GM23338 (cell line): Measurements from ENCODE around the gene HMCN2. TPM values are rescaled to one million over a fixed set of nuclear protein-coding genes. Genes with fewer than 3 reads are reported as not detected.

Source experiments
- ATAC-seq: fragments of 200-7000 bp; cut with Tn5 transposase; 3 replicates; pipeline ENCODE4 v1.9.1; 2020
- DNase-seq: peaks from one replicate; pipeline ENCODE4 v3.0.0-alpha.2; 2015; ENCODE audit warnings: low spot score
- H2AFZ ChIP-seq: fragments of 200-600 bp; sonication (generic); 2 replicates; pipeline ENCODE4 v1.8.0; 2016; ENCODE audit warnings: antibody characterized with exemption, mild to moderate bottlenecking, moderate library complexity
- H3F3A ChIP-seq: fragments of 200-600 bp; sonication (generic); replicated peaks from 2 replicates; pipeline ENCODE4 v1.8.0; 2017; ENCODE audit warnings: antibody characterized with exemption, mixed run types, low read depth
- H3K27ac ChIP-seq: fragments of 200-600 bp; sonication (generic); 2 replicates; pipeline ENCODE4 v1.6.1; 2016; ENCODE audit warnings: low read depth
- H3K27me3 ChIP-seq: fragments of 200-600 bp; sonication (generic); 2 replicates; pipeline ENCODE4 v1.8.0; 2016; ENCODE audit warnings: mild to moderate bottlenecking, mixed run types, moderate library complexity; ENCODE audit not compliant: insufficient read depth
- H3K36me3 ChIP-seq: fragments of 200-600 bp; sonication (generic); 2 replicates; pipeline ENCODE4 v1.8.0; 2016; ENCODE audit warnings: mild to moderate bottlenecking; ENCODE audit not compliant: insufficient read depth
- H3K4me1 ChIP-seq: fragments of 200-600 bp; sonication (generic); 2 replicates; pipeline ENCODE4 v1.8.0; 2016; ENCODE audit warnings: mild to moderate bottlenecking, moderate library complexity; ENCODE audit not compliant: insufficient read depth
- H3K4me2 ChIP-seq: fragments of 200-600 bp; sonication (generic); 2 replicates; pipeline ENCODE4 v1.7.1; 2017; ENCODE audit warnings: mixed run types
- H3K4me3 ChIP-seq: fragments of 200-600 bp; sonication (generic); 2 replicates; pipeline ENCODE4 v1.6.1; 2016; ENCODE audit warnings: mixed run types
- H3K79me2 ChIP-seq: fragments of 200-600 bp; sonication (generic); replicated peaks from 2 replicates; pipeline ENCODE4 v1.8.0; 2017; ENCODE audit warnings: mild to moderate bottlenecking; ENCODE audit not compliant: insufficient read depth
- H3K9me2 ChIP-seq: fragments of 200-600 bp; sonication (generic); 2 replicates; pipeline ENCODE4 v1.8.0; 2017; ENCODE audit not compliant: insufficient read depth
- H4K20me1 ChIP-seq: fragments of 200-600 bp; sonication (generic); replicated peaks from 2 replicates; pipeline ENCODE4 v1.8.0; 2017; ENCODE audit warnings: mild to moderate bottlenecking; ENCODE audit not compliant: insufficient read depth
- H3K27ac Mint-ChIP-seq: 2 replicates; pipeline ENCODE4 v1.8.0; 2020; ENCODE audit warnings: inconsistent platforms, mild to moderate bottlenecking, moderate library complexity, mixed read lengths
- H3K27me3 Mint-ChIP-seq: 3 replicates; pipeline ENCODE4 v1.8.0; 2022; ENCODE audit warnings: low read depth, mild to moderate bottlenecking, moderate library complexity, mixed read lengths, inconsistent platforms; ENCODE audit not compliant: insufficient read depth, poor library complexity
- H3K36me3 Mint-ChIP-seq: 3 replicates; pipeline ENCODE4 v1.8.0; 2021; ENCODE audit warnings: low read depth, mild to moderate bottlenecking, inconsistent platforms, moderate library complexity, mixed read lengths
- H3K4me1 Mint-ChIP-seq: 3 replicates; pipeline ENCODE4 v1.8.0; 2020; ENCODE audit warnings: mild to moderate bottlenecking, inconsistent platforms, mixed read lengths
- H3K4me3 Mint-ChIP-seq: 3 replicates; pipeline ENCODE4 v1.8.0; 2021; ENCODE audit warnings: moderate library complexity, mild to moderate bottlenecking, inconsistent platforms, mixed read lengths
- H3K9me3 Mint-ChIP-seq: 3 replicates; pipeline ENCODE4 v1.8.0; 2020; ENCODE audit warnings: moderate library complexity, mild to moderate bottlenecking, inconsistent platforms, mixed read lengths
- CREB1 ChIP-seq: fragments of 250-450 bp; sonication (Bioruptor Pico); IDR thresholded peaks from 2 replicates; pipeline ENCODE4 v1.5.0; 2020; ENCODE audit warnings: low read depth, mild to moderate bottlenecking, moderate library complexity
- EZH2 ChIP-seq: fragments of 200-600 bp; sonication (generic); IDR thresholded peaks from one replicate; pipeline ENCODE4 v1.8.0; 2017; ENCODE audit warnings: antibody characterized with exemption, mild to moderate bottlenecking, low read depth; ENCODE audit not compliant: unreplicated experiment
- JUNB ChIP-seq: IDR thresholded peaks from one replicate; pipeline ENCODE4 v1.6.1; 2016; ENCODE audit warnings: antibody characterized with exemption; ENCODE audit not compliant: unreplicated experiment
- POLR2AphosphoS5 ChIP-seq: IDR thresholded peaks from 2 replicates; pipeline ENCODE4 v1.6.1; 2016; ENCODE audit warnings: antibody characterized with exemption, low read depth
- STAT1 ChIP-seq: IDR thresholded peaks from one replicate; pipeline ENCODE4 v1.6.1; 2016; ENCODE audit warnings: antibody characterized with exemption; ENCODE audit not compliant: unreplicated experiment
- ZNF114 ChIP-seq: fragments of 250-450 bp; sonication (Bioruptor Pico); IDR thresholded peaks from 2 replicates; pipeline ENCODE4 v1.5.0; 2020; ENCODE audit warnings: mild to moderate bottlenecking, moderate library complexity
- polyA plus RNA-seq: library from polyadenylated mRNA; unstranded; fragments of >200 nt; fragmentation: Nextera tagmentation; extraction: Ambion mirVana; gene quantifications from 2 replicates; pipeline ENCODE4 v1.2.1, GENCODE V29; 2016
- total RNA-seq: library from RNA; depleted of rRNA; stranded (reverse); fragments of >200 nt; shearing (Covaris generic); gene quantifications from 2 replicates; pipeline ENCODE4 v1.2.3, GENCODE V29; 2014
- TF ChIP-seq, protein P1 (sequence below): fragments of 250-450 bp; sonication (Bioruptor Pico); IDR thresholded peaks from 2 replicates; pipeline ENCODE4 v1.5.0; 2020; ENCODE audit warnings: mild to moderate bottlenecking, moderate library complexity
- TF ChIP-seq, protein P2 (sequence below), 2 experiments: fragments of 200-600 bp in 1 of 2; sonication (generic) in 1 of 2; conservative IDR thresholded peaks; 2 replicates each; pipeline versions ENCODE4 v1.5.1 to v1.6.1; 2016 to 2017; ENCODE audit warnings: antibody characterized with exemption in 2 of 2, low read depth in 2 of 2, mild to moderate bottlenecking in 2 of 2, moderate library complexity in 1 of 2
- TF ChIP-seq, protein P3 (sequence below): IDR thresholded peaks from 2 replicates; pipeline ENCODE4 v1.6.1; 2016; ENCODE audit warnings: antibody characterized with exemption

HMCN2 gene
- total and polyA plus RNA-seq, 2 experiments from 2014 or later, result 1.3 to 4.7 TPM

DNA sequence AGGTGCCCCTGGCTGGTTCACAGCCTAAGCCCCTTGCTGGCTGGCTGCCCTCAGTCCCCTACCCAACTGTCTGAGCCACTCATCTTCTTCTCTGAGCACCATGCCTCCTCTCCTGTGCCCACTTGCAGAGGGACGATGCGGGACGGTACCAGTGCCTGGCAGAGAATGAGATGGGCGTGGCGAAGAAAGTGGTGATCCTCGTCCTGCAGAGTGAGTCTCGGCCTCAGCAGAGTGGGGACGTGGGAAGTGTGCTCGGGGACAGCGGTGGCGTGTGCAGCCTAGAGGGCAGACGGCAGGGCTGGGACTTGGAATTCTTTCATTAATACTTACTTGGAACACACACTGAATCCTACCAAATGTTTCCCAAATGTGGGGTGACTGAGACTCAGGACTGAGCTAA lies 144.9 kb downstream of the HMCN2 start (continued):
- TF ChIP-seq ZNF114 (CRISPR knock-in tag) (no peak), POLR2AphosphoS5 (no peak), JUNB (no peak)

DNA sequence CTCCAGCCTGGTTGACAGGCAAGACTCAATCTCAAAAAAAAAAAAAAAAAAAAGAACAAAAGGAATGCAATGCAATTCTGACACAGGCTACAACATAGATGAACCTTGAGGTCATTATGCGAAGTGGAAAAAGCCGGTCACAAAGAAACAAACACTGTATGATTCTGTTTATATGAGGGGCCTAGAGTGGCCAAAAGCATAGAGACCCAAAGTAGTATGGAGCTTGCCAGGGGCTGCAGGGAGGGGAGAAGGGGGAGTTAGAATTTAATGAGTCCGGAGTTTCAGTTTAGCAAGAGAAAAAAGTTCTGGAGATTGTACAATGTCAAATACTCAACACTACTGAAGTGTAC lies 146.0 kb downstream of the HMCN2 start:
- TF ChIP-seq, protein P1, sequence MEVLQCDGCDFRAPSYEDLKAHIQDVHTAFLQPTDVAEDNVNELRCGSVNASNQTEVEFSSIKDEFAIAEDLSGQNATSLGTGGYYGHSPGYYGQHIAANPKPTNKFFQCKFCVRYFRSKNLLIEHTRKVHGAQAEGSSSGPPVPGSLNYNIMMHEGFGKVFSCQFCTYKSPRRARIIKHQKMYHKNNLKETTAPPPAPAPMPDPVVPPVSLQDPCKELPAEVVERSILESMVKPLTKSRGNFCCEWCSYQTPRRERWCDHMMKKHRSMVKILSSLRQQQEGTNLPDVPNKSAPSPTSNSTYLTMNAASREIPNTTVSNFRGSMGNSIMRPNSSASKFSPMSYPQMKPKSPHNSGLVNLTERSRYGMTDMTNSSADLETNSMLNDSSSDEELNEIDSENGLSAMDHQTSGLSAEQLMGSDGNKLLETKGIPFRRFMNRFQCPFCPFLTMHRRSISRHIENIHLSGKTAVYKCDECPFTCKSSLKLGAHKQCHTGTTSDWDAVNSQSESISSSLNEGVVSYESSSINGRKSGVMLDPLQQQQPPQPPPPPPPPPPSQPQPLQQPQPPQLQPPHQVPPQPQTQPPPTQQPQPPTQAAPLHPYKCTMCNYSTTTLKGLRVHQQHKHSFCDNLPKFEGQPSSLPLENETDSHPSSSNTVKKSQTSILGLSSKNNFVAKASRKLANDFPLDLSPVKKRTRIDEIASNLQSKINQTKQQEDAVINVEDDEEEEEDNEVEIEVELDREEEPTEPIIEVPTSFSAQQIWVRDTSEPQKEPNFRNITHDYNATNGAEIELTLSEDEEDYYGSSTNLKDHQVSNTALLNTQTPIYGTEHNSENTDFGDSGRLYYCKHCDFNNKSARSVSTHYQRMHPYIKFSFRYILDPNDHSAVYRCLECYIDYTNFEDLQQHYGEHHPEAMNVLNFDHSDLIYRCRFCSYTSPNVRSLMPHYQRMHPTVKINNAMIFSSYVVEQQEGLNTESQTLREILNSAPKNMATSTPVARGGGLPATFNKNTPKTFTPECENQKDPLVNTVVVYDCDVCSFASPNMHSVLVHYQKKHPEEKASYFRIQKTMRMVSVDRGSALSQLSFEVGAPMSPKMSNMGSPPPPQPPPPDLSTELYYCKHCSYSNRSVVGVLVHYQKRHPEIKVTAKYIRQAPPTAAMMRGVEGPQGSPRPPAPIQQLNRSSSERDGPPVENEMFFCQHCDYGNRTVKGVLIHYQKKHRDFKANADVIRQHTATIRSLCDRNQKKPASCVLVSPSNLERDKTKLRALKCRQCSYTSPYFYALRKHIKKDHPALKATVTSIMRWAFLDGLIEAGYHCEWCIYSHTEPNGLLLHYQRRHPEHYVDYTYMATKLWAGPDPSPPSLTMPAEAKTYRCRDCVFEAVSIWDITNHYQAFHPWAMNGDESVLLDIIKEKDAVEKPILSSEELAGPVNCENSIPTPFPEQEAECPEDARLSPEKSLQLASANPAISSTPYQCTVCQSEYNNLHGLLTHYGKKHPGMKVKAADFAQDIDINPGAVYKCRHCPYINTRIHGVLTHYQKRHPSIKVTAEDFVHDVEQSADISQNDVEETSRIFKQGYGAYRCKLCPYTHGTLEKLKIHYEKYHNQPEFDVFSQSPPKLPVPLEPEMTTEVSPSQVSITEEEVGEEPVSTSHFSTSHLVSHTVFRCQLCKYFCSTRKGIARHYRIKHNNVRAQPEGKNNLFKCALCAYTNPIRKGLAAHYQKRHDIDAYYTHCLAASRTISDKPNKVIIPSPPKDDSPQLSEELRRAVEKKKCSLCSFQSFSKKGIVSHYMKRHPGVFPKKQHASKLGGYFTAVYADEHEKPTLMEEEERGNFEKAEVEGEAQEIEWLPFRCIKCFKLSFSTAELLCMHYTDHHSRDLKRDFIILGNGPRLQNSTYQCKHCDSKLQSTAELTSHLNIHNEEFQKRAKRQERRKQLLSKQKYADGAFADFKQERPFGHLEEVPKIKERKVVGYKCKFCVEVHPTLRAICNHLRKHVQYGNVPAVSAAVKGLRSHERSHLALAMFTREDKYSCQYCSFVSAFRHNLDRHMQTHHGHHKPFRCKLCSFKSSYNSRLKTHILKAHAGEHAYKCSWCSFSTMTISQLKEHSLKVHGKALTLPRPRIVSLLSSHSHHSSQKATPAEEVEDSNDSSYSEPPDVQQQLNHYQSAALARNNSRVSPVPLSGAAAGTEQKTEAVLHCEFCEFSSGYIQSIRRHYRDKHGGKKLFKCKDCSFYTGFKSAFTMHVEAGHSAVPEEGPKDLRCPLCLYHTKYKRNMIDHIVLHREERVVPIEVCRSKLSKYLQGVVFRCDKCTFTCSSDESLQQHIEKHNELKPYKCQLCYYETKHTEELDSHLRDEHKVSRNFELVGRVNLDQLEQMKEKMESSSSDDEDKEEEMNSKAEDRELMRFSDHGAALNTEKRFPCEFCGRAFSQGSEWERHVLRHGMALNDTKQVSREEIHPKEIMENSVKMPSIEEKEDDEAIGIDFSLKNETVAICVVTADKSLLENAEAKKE (CRISPR knock-in tag), result no peak
- TF ChIP-seq STAT1 (no peak), JUNB (no peak), POLR2AphosphoS5 (no peak), EZH2 (no peak), CREB1 (CRISPR knock-in tag) (no peak)
- TF ChIP-seq, protein P2, sequence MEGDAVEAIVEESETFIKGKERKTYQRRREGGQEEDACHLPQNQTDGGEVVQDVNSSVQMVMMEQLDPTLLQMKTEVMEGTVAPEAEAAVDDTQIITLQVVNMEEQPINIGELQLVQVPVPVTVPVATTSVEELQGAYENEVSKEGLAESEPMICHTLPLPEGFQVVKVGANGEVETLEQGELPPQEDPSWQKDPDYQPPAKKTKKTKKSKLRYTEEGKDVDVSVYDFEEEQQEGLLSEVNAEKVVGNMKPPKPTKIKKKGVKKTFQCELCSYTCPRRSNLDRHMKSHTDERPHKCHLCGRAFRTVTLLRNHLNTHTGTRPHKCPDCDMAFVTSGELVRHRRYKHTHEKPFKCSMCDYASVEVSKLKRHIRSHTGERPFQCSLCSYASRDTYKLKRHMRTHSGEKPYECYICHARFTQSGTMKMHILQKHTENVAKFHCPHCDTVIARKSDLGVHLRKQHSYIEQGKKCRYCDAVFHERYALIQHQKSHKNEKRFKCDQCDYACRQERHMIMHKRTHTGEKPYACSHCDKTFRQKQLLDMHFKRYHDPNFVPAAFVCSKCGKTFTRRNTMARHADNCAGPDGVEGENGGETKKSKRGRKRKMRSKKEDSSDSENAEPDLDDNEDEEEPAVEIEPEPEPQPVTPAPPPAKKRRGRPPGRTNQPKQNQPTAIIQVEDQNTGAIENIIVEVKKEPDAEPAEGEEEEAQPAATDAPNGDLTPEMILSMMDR (conservative IDR thresholded peaks at IDR 0.05; ENCODE audit: low read depth in 2 of 2), result no peak
- TF ChIP-seq, protein P3, sequence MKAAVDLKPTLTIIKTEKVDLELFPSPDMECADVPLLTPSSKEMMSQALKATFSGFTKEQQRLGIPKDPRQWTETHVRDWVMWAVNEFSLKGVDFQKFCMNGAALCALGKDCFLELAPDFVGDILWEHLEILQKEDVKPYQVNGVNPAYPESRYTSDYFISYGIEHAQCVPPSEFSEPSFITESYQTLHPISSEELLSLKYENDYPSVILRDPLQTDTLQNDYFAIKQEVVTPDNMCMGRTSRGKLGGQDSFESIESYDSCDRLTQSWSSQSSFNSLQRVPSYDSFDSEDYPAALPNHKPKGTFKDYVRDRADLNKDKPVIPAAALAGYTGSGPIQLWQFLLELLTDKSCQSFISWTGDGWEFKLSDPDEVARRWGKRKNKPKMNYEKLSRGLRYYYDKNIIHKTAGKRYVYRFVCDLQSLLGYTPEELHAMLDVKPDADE, result no peak
- Histone ChIP-seq H3K27ac (no peak overlapping the region), H3K4me2 (no peak overlapping the region), H3K9me2 (no peaks in the 10 kb centered on the region), H3F3A (no peaks in the 10 kb centered on the region), H3K36me3 (no peaks in the 10 kb centered on the region), H3K79me2 (no peaks in the 10 kb centered on the region), H3K4me3 (no peak overlapping the region), H2AFZ (no peak overlapping the region), H3K27me3 (no peaks in the 10 kb centered on the region), H3K4me1 (no peaks in the 10 kb centered on the region), H4K20me1 (no peaks in the 10 kb centered on the region)
- Mint-ChIP-seq H3K27ac (no peak overlapping the region), H3K4me3 (no peak overlapping the region), H3K36me3 (peaks cover 4% of the 10 kb centered on the region; the same call in 2 of the 3 replicates), H3K27me3 (peaks cover 7% of the 10 kb centered on the region), H3K4me1 (0 out of 3 replicates have a peak, but pooled peaks cover 2% of the 10 kb centered on the region), H3K9me3 (no peaks in the 10 kb centered on the region)
- no peak for DNase-seq
- ATAC-seq, result no peak
